IMR-90 (cell line): ENCODE results near the gene TCF7L1. TPM values are rescaled to one million over a fixed set of nuclear protein-coding genes. Genes with fewer than 3 reads are reported as not detected.

Experiments
- ATAC-seq: fragments of 200-7000 bp; cut with Tn5 transposase; 2 replicates; pipeline ENCODE4 v1.9.1; 2020; ENCODE audit warnings: low read depth, mild to moderate bottlenecking, moderate library complexity
- BruUV-seq: library from RNA; stranded (reverse); fragments of 400-500 nt; replicated peaks from 2 replicates; lab custom pipeline; 2021; lab: Mats Ljungman, UMichigan
- CTCF ChIA-PET: fragments of 300-600 bp; formaldehyde crosslinking; extraction: SDS; loops from one replicate; lab custom pipeline; 2021; ENCODE audit warnings: antibody characterized with exemption; lab: Yijun Ruan, JAX
- POLR2A ChIA-PET: fragments of 300-600 bp; sonication (Branson Sonifier 250); formaldehyde crosslinking; loops from one replicate; lab custom pipeline; 2022; ENCODE audit warnings: antibody characterized with exemption; ENCODE audit not compliant: unreplicated experiment; lab: Charles Lee
- DNase-seq: peaks from one replicate; pipeline ENCODE4 v3.0.0; 2013
- H2AFZ ChIP-seq: replicated peaks from 2 replicates; pipeline ENCODE3; 2013; ENCODE audit warnings: low read length, mild to moderate bottlenecking; ENCODE audit not compliant: poor library complexity
- H2AK5ac ChIP-seq: 2 replicates; pipeline ENCODE4 v1.6.1; 2013; ENCODE audit warnings: low read depth, low read length, inconsistent platforms
- H2AK9ac ChIP-seq: replicated peaks from 2 replicates; pipeline ENCODE3; 2013; ENCODE audit warnings: mild to moderate bottlenecking, low read depth, low read length, moderate library complexity; ENCODE audit not compliant: poor library complexity
- H2BK120ac ChIP-seq: 2 replicates; pipeline ENCODE4 v1.6.1; 2013; ENCODE audit warnings: low read depth, low read length, inconsistent platforms
- H2BK15ac ChIP-seq: 3 replicates; pipeline ENCODE4 v1.6.1; 2013; ENCODE audit warnings: low read depth, low read length, inconsistent platforms
- H2BK20ac ChIP-seq: 2 replicates; pipeline ENCODE4 v1.6.1; 2013; ENCODE audit warnings: low read depth, mild to moderate bottlenecking, inconsistent platforms, low read length, moderate library complexity
- H2BK5ac ChIP-seq: 2 replicates; pipeline ENCODE4 v1.6.1; 2013; ENCODE audit warnings: mild to moderate bottlenecking, low read depth, low read length, inconsistent platforms; ENCODE audit not compliant: poor library complexity, severe bottlenecking
- H3K14ac ChIP-seq: replicated peaks from 2 replicates; pipeline ENCODE4 v1.6.1; 2013; ENCODE audit warnings: low read depth, low read length, inconsistent platforms
- H3K18ac ChIP-seq: 2 replicates; pipeline ENCODE4 v1.6.1; 2013; ENCODE audit warnings: low read depth, low read length, control low read depth
- H3K23ac ChIP-seq: 2 replicates; pipeline ENCODE4 v1.6.1; 2013; ENCODE audit warnings: low read depth, low read length, inconsistent platforms
- H3K27ac ChIP-seq: 2 replicates; pipeline ENCODE4 v1.5.1; 2013; ENCODE audit warnings: mild to moderate bottlenecking, control low read depth, low read length; ENCODE audit not compliant: insufficient read depth
- H3K27me3 ChIP-seq: 2 replicates; pipeline ENCODE4 v1.6.1; 2013; ENCODE audit warnings: low read length; ENCODE audit not compliant: control insufficient read depth, insufficient read depth
- H3K36me3 ChIP-seq: 2 replicates; pipeline ENCODE4 v1.6.1; 2013; ENCODE audit warnings: low read length, mixed read lengths; ENCODE audit not compliant: control insufficient read depth, insufficient read depth
- H3K4ac ChIP-seq: 2 replicates; pipeline ENCODE4 v1.6.1; 2013; ENCODE audit warnings: low read depth, low read length, inconsistent platforms
- H3K4me1 ChIP-seq: 2 replicates; pipeline ENCODE4 v1.6.1; 2013; ENCODE audit warnings: low read length, mixed read lengths; ENCODE audit not compliant: control insufficient read depth, insufficient read depth
- H3K4me2 ChIP-seq: 2 replicates; pipeline ENCODE4 v1.6.1; 2013; ENCODE audit warnings: low read depth, mild to moderate bottlenecking, control low read depth, low read length, moderate library complexity
- H3K4me3 ChIP-seq: 2 replicates; pipeline ENCODE4 v1.5.1; 2013; ENCODE audit warnings: low read depth, mild to moderate bottlenecking, control low read depth, low read length, moderate library complexity; ENCODE audit not compliant: insufficient read depth
- H3K56ac ChIP-seq: 2 replicates; pipeline ENCODE4 v1.6.1; 2013; ENCODE audit warnings: low read length, inconsistent platforms; ENCODE audit not compliant: insufficient read depth; ENCODE audit errors: extremely low read depth
- H3K79me1 ChIP-seq, 2 experiments: 2 replicates each; pipeline ENCODE4 v1.6.1; 2013; ENCODE audit warnings: low read length in 2 of 2, inconsistent platforms in 1 of 2, low read depth in 1 of 2
- H3K9ac ChIP-seq: 2 replicates; pipeline ENCODE4 v1.6.1; 2013; ENCODE audit warnings: low read depth, low read length, control low read depth
- H3K9me1 ChIP-seq: 2 replicates; pipeline ENCODE4 v1.6.1; 2013; ENCODE audit warnings: low read length, inconsistent platforms; ENCODE audit not compliant: insufficient read depth
- H3K9me3 ChIP-seq: 2 replicates; pipeline ENCODE4 v1.6.1; 2013; ENCODE audit warnings: low read length; ENCODE audit not compliant: control insufficient read depth, insufficient read depth
- H4K20me1 ChIP-seq: 2 replicates; pipeline ENCODE4 v1.6.1; 2013; ENCODE audit warnings: low read length, inconsistent platforms; ENCODE audit not compliant: insufficient read depth
- H4K5ac ChIP-seq: 2 replicates; pipeline ENCODE4 v1.6.1; 2013; ENCODE audit warnings: mild to moderate bottlenecking, low read depth, low read length, control low read depth
- H4K8ac ChIP-seq, 2 experiments: 2 replicates each; pipeline ENCODE4 v1.6.1; 2013; ENCODE audit warnings: low read depth in 2 of 2, low read length in 2 of 2, control low read depth in 1 of 2, inconsistent platforms in 1 of 2
- H4K91ac ChIP-seq: 2 replicates; pipeline ENCODE4 v1.6.1; 2013; ENCODE audit warnings: low read depth, low read length, inconsistent platforms; ENCODE audit not compliant: insufficient read depth
- BHLHE40 ChIP-seq: fragments of 150-350 bp; IDR thresholded peaks from 2 replicates; pipeline ENCODE4 v1.6.1; 2016; ENCODE audit warnings: mild to moderate bottlenecking, low read depth, low read length
- CEBPB ChIP-seq: IDR thresholded peaks from 2 replicates; pipeline ENCODE4 v1.6.1; 2012; ENCODE audit warnings: low read depth, low read length, improper control_type of control experiment
- CHD1 ChIP-seq: IDR thresholded peaks from 2 replicates; pipeline ENCODE4 v1.6.1; 2012; ENCODE audit warnings: low read depth, low read length, improper control_type of control experiment
- CTCF ChIP-seq: conservative IDR thresholded peaks from 2 replicates; pipeline ENCODE4 v1.5.1; 2012; ENCODE audit warnings: mild to moderate bottlenecking, low read depth, low read length, improper control_type of control experiment
- FOS ChIP-seq: fragments of 150-350 bp; IDR thresholded peaks from 2 replicates; pipeline ENCODE4 v1.6.1; 2016; ENCODE audit warnings: low read depth, low read length
- MAFK ChIP-seq: IDR thresholded peaks from 2 replicates; pipeline ENCODE4 v1.6.1; 2012; ENCODE audit warnings: low read depth, low read length, improper control_type of control experiment
- MAZ ChIP-seq: IDR thresholded peaks from 2 replicates; pipeline ENCODE4 v1.6.1; 2012; ENCODE audit warnings: low read depth, mild to moderate bottlenecking, low read length, improper control_type of control experiment, moderate library complexity, borderline replicate concordance
- MXI1 ChIP-seq: IDR thresholded peaks from 2 replicates; pipeline ENCODE4 v1.6.1; 2012; ENCODE audit warnings: low read depth, mild to moderate bottlenecking, low read length, moderate library complexity, borderline replicate concordance
- NFE2L2 ChIP-seq: fragments of 150-350 bp; IDR thresholded peaks from 2 replicates; pipeline ENCODE4 v1.6.1; 2016; ENCODE audit warnings: low read depth, mild to moderate bottlenecking, low read length
- SMC3 ChIP-seq: fragments of 150-350 bp; IDR thresholded peaks from 2 replicates; pipeline ENCODE4 v1.6.1; 2016; ENCODE audit warnings: low read depth, mild to moderate bottlenecking, antibody characterized with exemption, low read length, moderate library complexity
- WGBS, 2 experiments: methylation state at CpG; one replicate each; pipeline versions ENCODE4 v1.1.5 to v1.1.7; 2013; ENCODE audit warnings: missing lambda C conversion rate in 2 of 2; ENCODE audit not compliant: insufficient read length in 1 of 2; ENCODE audit errors: extremely low coverage in 2 of 2; 5-methylcytosine and 5-hydroxymethylcytosine counted together
- dilution Hi-C: fragments of 300-500 bp; cut with HindIII; formaldehyde crosslinking; loops from one replicate; pipeline ENCODE4 v1.14.3; 2018; ENCODE audit warnings: low sequenced_read_pairs; ENCODE audit not compliant: unreplicated experiment
- in situ Hi-C: fragments of 300-500 bp; cut with MboI; formaldehyde crosslinking; loops from 3 replicates; pipeline ENCODE4 v1.14.3; 2019; ENCODE audit warnings: low sequenced_read_pairs, inconsistent platforms, mixed read lengths
- intact Hi-C: fragments of 100-400 bp; cut with micrococcal nuclease; formaldehyde crosslinking; loops from 2 replicates; pipeline ENCODE4 v1.10.0; 2022
- polyA plus RNA-seq, 3 experiments: library from polyadenylated mRNA; depleted of rRNA; stranded (reverse); fragments of >200 nt; gene quantifications; 2 replicates each; pipeline ENCODE4 v1.2.3, GENCODE V29; 2012; ENCODE audit warnings: low replicate concordance in 1 of 3
- total RNA-seq: library from RNA; depleted of rRNA; stranded (reverse); fragments of >200 nt; gene quantifications from 2 replicates; pipeline ENCODE4 v1.2.3, GENCODE V29; 2012

The TCF7L1 gene
- total and polyA plus RNA-seq, 2 of the 4 experiments (the other 2 are of a cell fraction): 0.72 to 11.1 TPM

DNA sequence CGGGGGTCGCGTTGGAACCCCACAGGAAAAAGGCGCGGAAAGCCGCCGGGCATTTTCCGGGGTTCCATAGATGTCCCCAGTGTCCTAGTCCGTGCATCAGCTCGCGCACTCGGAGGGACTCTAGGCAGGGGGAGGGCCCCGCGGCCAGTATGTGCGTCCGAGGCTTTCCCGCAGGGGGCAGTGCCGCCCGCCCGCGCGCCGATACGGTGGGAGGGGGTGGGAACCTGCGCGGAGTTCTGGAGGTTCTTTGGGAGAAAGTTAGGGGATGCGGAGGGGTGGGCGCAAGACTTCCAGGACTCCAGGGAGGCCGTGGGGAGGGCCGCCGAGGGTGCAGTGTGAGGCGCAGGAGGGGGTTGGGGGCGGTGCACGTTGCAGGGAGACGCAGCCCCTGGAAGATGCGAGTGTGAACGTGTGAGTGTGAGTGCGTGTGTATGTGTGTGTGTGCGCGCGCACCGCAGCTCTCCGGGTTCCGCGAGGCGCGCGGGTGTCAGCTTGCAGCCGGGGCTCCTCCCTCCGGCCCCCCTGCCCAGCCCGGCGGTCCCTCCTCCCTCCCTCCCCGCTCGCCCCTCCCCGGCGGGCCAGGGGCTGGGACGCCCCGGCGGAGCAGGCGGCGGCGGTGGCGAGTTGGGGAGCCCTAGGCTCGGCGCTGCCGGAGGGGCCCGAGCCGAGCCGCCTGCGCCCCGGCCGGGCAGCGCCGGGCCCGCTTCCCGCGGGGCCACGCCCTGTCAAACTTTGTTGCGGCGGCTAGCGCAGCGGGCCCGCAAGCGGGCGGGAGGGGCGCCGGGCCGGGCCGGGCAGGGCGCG is at the start of gene TCF7L1 (continued):
- TF ChIP-seq CTCF (peak; percentile 91), NFE2L2 (no peak), BHLHE40 (no peak; the same call in 1 of the 2 replicates)

- BruUV-seq: no TSS peak
- no peak overlapping the region for H2BK15ac ChIP-seq
- no peak overlapping the region for H3K27ac ChIP-seq
- no peaks in the 10 kb centered on the region for H3K9me1 ChIP-seq
- no CpG with 5 or more reads among the region's 3 CpGs for WGBS, 2 experiments
- H3K14ac ChIP-seq: no peak overlapping the region
- no peak overlapping the region for H3K9ac ChIP-seq
- no peak overlapping the region for H4K8ac ChIP-seq
- H3K23ac ChIP-seq: no peak overlapping the region
- no peak overlapping the region for H4K91ac ChIP-seq
- H3K9me3 ChIP-seq: peaks cover 8% of the 10 kb centered on the region
- H3K79me1 ChIP-seq: no peaks in the 10 kb centered on the region
- peaks cover 45% of the 10 kb centered on the region for H3K27me3 ChIP-seq
- H3K36me3 ChIP-seq: no peaks in the 10 kb centered on the region
- no peaks in the 10 kb centered on the region for H4K20me1 ChIP-seq
- intact Hi-C loops (no loop called here), in situ Hi-C loops (no loop called here), dilution Hi-C loops (no loop called here)
- ChIA-PET POLR2A (interaction anchor here (0.7 kb wide), 1 partner anchor 27 kb away, joined by 9 read pairs; no protein-coding TSS in a partner anchor), CTCF (interaction anchor here (0.6 kb wide), 1 partner anchor 22 kb away, joined by 3 read pairs; no protein-coding TSS in a partner anchor)
- H2AFZ ChIP-seq: no peak overlapping the region
- H4K5ac ChIP-seq: no peak overlapping the region
- no peak overlapping the region for H3K4ac ChIP-seq
- no peak overlapping the region for H3K4me3 ChIP-seq
- no peak overlapping the region for H2AK9ac ChIP-seq
- H3K4me2 ChIP-seq: no peak overlapping the region
- H2BK120ac ChIP-seq: no peak overlapping the region
- no peak overlapping the region for H2AK5ac ChIP-seq
- ATAC-seq (no peak), DNase-seq (no peak)
- H3K4me1 ChIP-seq: no peaks in the 10 kb centered on the region
- no peak overlapping the region for H2BK20ac ChIP-seq
- H3K56ac ChIP-seq: no peak overlapping the region
- no peak overlapping the region for H3K18ac ChIP-seq
- H2BK5ac ChIP-seq: no peak overlapping the region
- TF ChIP-seq MXI1: no peak
- TF ChIP-seq CEBPB: no peak
- no peak for TF ChIP-seq SMC3
- no peak for TF ChIP-seq NFE2L2
- TF ChIP-seq CTCF: no peak
- no peak for TF ChIP-seq MAFK
- TF ChIP-seq FOS: no peak
- no peak for TF ChIP-seq CHD1
- no peak for TF ChIP-seq MAZ
- no peak for TF ChIP-seq BHLHE40
Observed at GRCh38 chr2:85085563-85085962, 47.6 kb upstream of the TCF7L1 start.
